ENCODE data around the gene LPIN2.

LPIN2 gene

GRCh38 chr18:2982022-2982421 lies 30.9 kb downstream of the LPIN2 start:
- no peak for DNase-seq (ENCODE audit: low read depth, low spot score)

DNA sequence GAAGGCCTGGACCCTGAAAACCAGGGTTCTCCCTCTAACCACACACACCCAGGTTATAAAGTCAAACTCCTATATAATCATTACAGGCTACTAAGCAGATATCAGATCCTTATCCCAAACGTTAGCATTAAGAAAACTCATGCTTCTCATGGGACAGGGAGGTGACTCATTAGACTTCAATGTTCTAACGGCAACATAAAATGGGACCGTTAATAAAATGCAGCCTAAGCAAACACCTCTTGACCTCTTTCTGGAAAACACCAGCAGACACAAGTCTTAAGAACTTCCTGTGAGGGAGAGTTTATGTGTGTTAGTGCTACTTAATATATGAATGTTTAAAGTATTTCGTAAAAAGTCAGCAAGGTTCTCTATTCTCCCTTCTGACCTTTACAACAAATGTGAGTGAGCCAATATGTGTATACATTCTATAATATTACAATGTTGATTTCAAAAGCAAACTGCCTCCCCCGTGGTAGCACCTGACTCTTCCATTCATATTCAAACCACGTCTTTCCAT lies 31.7 kb downstream of the LPIN2 start:
- DNase-seq (ENCODE audit: low read depth, low spot score), result no peak

DNA sequence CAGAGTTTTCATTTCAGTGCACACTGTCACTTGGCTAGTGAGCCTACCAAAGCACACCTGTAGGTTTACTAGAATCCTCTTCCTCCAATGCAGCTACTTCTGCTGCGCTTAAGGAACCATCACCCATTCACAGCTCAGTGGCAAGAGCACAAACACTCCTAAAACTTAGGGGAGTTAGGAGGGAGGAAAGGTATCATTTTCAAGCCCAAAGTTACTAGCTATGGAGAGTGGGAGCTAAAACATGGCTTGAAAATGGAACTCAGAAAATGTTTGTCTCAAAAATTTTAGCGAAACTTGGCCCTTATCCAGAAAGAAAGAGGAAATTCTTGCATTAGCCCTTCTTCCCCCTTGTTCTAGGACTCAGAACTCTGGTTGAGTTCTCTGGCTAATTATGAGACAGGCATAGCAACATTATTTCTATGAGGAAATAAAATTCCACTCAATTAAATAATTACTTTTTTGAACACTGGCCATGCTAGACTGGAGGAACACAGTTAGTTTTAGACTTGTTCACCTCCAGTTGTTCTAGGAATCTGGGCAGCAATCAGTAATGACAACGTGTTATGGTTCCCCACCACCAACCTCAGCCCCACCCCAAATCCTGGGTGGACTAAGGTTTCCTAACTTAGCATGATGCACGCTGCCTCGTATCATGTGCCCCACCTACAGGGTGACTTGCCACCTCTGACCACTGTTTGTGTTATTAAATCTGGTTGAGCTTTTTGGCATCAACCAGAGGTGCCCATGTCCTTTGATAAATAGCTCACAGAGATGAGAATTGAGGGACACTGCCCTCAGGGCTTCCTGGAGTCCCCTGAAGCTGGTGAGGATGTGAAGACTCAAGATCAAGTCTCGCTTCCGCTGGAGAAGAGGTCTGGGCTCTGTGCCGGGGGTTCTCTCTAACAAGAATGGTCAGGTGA lies 32.8 kb downstream of the LPIN2 start:
- DNase-seq (ENCODE audit: low read depth, low spot score), result no peak

DNA sequence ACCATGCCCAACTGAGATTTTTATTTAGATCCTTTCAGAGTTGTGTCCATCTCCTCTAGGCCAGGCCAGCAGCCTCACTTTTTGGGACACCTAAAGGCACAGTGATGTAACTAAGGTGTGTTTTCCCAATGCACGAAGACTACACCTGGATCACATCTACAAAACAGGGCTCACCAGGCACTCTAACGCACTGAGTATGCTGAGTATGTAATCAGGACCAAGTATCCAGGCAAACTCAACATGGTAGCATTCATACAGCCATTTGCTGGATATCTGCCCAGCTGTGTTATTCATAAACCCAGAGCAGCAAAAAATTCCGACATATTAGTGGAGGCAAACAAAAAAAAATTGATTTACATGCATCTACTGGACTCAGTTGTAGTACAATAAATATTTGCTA lies 33.8 kb downstream of the LPIN2 start:
- DNase-seq (ENCODE audit: low read depth, low spot score), result no peak

GRCh38 chr18:2978661-2979106 lies 34.3 kb downstream of the LPIN2 start:
- no peak for DNase-seq (ENCODE audit: low read depth, low spot score)

GRCh38 chr18:2978208-2978607 lies 34.7 kb downstream of the LPIN2 start:
- no peak for DNase-seq (ENCODE audit: low read depth, low spot score)

- no peak for DNase-seq (ENCODE audit: low read depth, low spot score)
These were observed 36.5 kb downstream of the LPIN2 start for GRCh38 chr18:2976218-2977132.

- no peak for DNase-seq (ENCODE audit: low read depth, low spot score)
These were observed 38.2 kb downstream of the LPIN2 start for GRCh38 chr18:2974731-2975130.

DNA sequence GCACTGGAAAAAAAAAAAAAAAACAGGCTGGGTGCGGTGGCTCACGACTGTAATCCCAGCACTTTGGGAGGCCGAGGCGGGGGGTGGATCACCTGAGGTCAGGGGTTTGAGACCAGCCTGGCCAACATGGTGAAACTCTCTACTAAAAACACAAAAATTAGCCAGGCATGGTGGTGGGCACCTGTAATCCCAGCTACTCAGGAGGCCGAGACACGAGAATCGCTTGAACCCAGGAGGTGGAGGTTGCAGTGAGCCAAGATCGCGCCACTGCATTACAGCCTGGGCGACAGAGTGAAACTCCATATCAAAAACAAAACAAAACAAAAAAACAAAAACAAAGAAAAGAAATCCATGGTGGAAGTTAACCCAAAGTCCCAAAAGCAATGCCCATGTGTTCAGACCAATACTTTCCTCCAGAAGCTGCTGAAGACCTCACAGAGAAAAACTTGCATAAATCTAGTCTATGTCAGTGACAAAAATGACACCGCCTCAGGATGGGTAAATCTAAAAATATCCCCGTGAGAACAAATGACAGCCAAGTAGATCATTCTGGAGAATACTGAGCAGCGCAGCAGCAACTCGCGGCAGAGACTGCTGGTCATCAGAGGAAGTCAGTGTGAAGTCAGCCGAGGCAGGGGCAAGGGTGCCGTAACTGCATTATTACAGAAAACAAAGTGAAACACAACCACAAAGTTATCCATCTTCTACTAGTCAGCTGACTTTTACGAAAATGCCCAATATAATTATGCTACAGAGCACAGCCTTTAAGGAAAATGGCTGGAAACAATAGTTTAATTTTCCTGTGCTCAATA lies 41.0 kb downstream of the LPIN2 start:
- no peak for DNase-seq (ENCODE audit: low read depth, low spot score)

DNA sequence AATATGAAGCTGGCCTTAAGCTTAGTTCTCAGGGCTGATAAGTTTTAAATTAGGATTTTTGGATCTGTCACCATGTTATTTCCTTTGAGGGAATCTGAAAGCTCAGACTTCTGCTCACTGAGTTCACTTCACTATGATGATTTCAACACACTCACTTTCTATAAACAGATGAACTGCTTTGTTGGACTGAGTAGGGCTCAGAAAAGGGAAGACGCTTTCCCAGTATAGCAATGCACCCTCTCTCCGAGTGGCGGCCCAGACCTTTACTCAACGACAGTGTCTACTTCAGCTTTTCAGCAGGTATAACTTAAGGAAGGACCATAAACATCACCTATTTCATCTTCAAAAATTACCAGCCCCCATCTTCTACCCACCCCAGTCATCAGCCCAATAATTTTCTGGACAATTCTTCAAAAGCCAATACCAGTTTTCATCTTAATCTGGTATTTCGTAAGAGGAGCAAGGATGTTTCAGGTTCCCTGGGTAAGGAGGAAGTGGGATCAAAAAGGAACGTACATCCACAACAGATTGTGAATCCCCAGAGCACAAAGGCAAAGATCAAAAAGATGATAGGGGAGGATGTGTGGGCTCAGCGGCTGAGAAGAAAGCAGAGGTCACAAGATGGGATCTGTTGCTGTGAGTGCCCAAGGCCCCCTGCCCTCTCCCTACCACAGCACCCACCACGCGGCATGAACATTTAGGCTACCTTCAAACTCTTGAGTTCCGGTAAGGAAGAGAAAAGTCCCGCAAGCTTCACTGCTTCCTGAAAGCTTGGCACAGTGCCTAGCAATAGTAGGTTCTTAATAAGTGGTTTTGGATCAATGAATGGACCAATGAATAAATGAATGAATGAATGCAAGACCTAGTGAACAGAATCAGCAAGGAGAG lies 41.9 kb downstream of the LPIN2 start:
- no peak for DNase-seq (ENCODE audit: low read depth, low spot score)

DNA sequence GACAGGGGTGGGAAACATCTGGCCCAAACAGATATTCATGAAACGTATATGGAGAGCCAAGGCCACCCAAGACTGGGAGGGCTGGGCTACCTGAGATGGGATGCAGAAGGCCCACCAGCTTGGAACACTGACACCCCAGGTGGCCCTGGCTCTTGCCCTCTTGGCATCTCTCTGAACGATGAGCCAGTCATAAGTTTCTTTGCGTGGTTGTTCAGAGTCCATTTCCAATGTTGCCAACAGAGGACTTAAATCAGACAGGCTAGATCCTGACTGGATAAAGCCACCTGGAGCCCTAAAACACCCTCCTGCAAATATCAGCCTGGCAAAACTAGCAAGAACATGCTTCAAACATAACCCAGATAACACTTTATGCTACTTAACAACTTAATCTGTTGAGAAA lies 42.6 kb downstream of the LPIN2 start:
- no peak for DNase-seq (ENCODE audit: low read depth, low spot score)

DNA sequence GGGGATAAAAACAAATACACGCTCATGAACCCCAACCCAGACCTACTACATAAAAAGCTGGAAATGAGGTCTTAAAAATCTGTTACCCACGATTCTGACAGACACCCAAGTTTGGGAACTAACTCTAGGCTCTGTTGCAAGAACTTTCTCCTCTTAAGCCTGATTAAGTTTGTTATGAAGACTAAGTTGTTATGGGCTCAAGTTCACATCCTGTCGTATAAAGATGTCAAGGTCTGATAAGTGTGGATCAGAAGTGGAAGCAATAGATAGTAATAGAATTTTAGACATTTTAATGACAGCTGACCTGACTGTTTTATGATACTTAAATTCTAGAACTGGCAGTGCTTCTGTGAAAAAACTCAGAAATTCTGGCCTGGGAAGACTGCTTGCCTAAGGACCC lies 43.2 kb downstream of the LPIN2 start:
- no peak for DNase-seq (ENCODE audit: low read depth, low spot score)

- DNase-seq (ENCODE audit: low read depth, low spot score), result no peak
These were observed 44.3 kb downstream of the LPIN2 start for GRCh38 chr18:2968606-2969005.

DNA sequence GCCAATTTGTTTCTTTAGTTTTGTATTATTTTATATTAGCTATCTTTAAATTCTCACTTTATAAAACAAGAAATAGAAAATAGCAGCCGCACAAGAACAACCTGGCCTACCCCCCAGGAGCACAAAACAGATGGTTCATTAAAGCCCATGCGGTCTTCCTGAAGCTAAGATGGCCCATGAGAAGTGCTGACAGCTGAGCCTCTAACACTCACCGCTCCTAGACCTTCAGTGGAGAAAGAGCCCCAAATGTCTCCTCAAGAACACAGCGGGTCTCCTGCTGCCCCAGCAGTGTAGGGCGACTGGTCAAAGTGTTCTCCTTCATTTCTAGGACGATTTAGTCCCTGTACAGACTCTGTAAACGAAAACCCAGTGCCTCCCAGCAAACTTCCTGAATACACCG lies 45.1 kb downstream of the LPIN2 start:
- no peak for DNase-seq (ENCODE audit: low read depth, low spot score)

DNA sequence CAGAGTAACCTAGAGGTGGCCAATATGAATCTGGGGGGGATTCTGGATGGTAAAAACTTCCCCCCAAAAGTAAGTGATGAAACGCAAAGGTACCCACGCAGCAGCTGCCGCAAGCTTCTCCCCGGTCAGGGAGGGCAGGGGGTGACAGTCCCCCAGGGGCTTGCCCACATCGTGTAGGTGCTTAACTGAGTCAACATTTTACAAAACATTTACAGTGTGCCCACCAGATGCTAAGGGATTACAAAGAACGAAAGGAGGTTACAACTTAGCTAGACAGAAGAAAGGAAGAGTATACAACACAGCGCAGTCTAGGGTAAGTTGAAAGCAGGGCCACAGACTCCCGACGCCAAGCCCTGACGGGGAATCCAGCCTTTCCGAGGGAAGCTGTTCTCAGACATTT lies 45.6 kb downstream of the LPIN2 start:
- no peak for DNase-seq (ENCODE audit: low read depth, low spot score)

DNA sequence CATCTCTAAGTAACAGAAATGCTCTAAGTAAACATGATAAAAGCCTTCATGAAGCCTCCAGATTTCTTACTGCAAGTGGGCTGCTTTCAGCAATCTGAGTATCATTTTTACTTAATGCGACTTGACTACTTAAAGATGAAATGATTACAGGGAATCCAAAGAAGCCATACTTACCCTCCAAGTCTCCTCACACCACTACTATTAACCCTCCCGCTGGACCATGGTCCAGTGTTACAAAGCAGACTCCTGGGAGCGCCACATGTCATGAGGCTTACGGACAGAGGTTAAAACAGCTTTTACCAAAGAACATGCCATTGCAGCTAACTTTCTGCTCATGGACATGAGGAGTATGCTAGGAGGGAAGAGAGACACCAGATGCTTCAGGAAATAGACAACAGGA lies 46.4 kb downstream of the LPIN2 start:
- no peak for DNase-seq (ENCODE audit: low read depth, low spot score)

- DNase-seq (ENCODE audit: low read depth, low spot score), result no peak
These were observed 47.1 kb downstream of the LPIN2 start for GRCh38 chr18:2965797-2966196.

DNA sequence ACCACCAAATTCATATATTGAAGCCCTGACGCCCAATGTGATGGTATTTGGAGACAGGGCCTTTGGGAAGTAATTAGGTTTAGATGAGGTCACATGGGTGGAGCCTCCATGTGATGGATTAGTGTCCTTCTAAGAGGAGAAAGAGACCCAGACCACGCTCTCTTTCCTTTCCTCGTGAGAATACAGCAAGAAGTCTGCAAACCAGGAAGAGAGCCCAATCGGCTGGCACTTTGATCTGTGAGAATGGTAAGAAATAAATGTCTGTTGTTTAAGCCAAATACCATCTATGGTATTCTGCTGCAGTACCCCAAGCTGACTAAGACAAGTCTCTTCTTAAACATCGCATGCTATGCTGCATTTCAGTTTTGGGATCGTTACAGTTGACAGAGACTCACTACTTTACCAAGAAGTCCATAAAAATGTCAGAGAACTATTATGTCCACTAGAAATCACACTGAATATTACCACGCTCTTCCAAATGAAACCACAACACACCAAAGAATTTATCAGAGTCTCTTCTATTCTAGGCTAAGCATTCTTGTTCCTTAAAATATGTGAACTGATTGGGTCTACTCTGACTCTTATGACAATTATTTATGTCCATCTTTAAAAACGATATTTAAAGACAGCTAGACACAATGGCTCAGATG lies 48.5 kb downstream of the LPIN2 start:
- DNase-seq (ENCODE audit: low read depth, low spot score), result no peak

All from iPS DF 19.7 (cell line).